Measurements from ENCODE around the gene MAPK1.
"Not testable (repeated sequence)": the region's sequence is repeated elsewhere in the genome, so short reads cannot be mapped to it uniquely, and the experiment has no call there.

The MAPK1 gene

DNA sequence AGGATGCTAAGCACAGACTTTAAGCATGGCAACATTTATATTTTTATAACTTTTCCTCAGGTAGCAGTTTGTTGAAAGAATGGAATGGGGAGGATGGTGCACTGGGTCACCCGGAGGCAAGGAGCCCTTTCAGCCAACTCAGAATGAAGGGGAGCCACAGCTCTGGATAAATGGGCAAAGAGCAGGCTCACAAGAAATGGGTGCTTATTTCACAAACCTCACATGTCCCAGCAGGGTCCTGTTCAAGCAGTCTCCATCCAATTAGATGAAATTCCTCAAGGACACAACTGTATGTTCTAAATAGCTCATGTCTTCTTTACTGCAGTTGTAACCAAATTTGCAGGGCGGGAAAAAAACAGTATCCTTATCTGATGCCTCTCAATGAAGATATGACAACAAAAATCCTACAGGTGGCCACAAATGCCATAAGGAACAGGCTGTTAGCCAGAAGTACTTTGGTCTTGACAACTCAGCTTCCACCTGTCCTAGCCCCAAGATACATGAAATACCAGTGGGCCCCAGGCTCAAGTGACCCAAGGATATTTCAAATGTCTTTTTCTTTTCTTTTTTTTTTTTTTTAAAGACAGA is 48.2 kb downstream of the MAPK1 start:
- H3K4me1 ChIP-seq (ENCODE audit: control insufficient read depth, low read length), result peaks cover 40% of the 10 kb centered on the region
- no peaks in the 10 kb centered on the region for H3K27me3 ChIP-seq (ENCODE audit: control insufficient read depth, low read length)
- no peak overlapping the region for H3K4me2 ChIP-seq (ENCODE audit: low read length)
- TF ChIP-seq EZH2phosphoT487 (IDR thresholded peaks at IDR 0.05; ENCODE audit: borderline replicate concordance, low read length) (no peak), CTCF (IDR thresholded peaks at IDR 0.05; ENCODE audit: low read depth, low read length, poor library complexity, severe bottlenecking) (no peak)
- no peaks in the 10 kb centered on the region for H3K9me2 ChIP-seq (replicated peaks; ENCODE audit: control insufficient read depth, low read length)
- H3F3A ChIP-seq (ENCODE audit: control insufficient read depth, insufficient read depth), result peaks cover 8% of the 10 kb centered on the region
- no peak overlapping the region for H3K4me3 ChIP-seq (ENCODE audit: low read length)
- peaks cover 3% of the 10 kb centered on the region; the same call in 1 of the 2 replicates for H3K36me3 ChIP-seq (ENCODE audit: control insufficient read depth, low read length)
- no peak overlapping the region for H3K27ac ChIP-seq (ENCODE audit: low read depth, low read length)
- peaks cover 98% of the 10 kb centered on the region for H3K79me2 ChIP-seq (ENCODE audit: control insufficient read depth, low read length)
- 0 out of 2 replicates have a peak, but pooled peaks cover 3% of the 10 kb centered on the region for H4K20me1 ChIP-seq (ENCODE audit: control insufficient read depth, insufficient read depth, low read depth, low read length)
- no peaks in the 10 kb centered on the region for H3K9me3 ChIP-seq (ENCODE audit: control insufficient read depth, insufficient read depth, low read length)

DNA sequence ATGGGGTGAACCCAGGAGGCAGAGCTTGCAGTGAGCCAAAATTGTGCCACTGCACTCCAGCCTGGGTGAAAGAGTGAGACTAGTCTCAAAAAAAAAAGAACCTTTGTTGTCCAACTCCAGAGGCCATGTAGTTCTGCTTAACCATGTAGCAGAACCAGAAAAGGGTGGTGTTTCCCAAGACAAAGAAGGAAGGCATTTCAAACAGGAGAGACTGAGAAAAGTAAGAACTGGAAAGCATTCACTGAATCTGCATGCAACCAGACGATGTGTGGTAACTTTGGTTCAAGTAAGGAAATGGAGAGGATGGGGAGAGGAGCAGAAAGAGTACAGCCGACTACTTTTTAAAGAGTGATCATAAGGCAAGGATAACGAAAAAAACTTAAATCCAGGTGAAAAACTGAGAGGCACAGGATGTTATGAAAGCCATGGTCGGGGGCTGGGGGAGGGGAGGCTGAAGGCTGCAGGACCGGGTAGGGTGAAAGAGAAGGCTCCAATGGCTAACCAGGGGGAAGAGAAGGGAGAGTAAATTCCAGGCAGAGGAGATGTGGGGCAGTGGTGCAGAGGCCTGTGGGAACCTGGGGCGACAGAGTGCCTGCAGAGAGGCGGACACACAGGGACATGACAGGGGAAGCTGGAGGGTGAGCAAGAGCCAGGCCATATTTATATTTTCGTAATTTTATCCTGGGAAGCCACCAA is 48.8 kb downstream of the MAPK1 start:
- Histone ChIP-seq H3K27me3 (ENCODE audit: control insufficient read depth, low read length) (no peaks in the 10 kb centered on the region), H4K20me1 (ENCODE audit: control insufficient read depth, insufficient read depth, low read depth, low read length) (0 out of 2 replicates have a peak, but pooled peaks cover 3% of the 10 kb centered on the region), H3K79me2 (ENCODE audit: control insufficient read depth, low read length) (peaks cover 98% of the 10 kb centered on the region), H3K27ac (ENCODE audit: low read depth, low read length) (peak overlapping the region; percentile 91; the same call in 1 of the 2 replicates), H3K36me3 (ENCODE audit: control insufficient read depth, low read length) (peaks cover 3% of the 10 kb centered on the region; the same call in 1 of the 2 replicates), H3K4me3 (ENCODE audit: low read length) (no peak overlapping the region), H3K9me2 (replicated peaks; ENCODE audit: control insufficient read depth, low read length) (no peaks in the 10 kb centered on the region), H3K4me1 (ENCODE audit: control insufficient read depth, low read length) (peaks cover 39% of the 10 kb centered on the region), H3K4me2 (ENCODE audit: low read length) (peak overlapping the region; percentile 97), H3F3A (ENCODE audit: control insufficient read depth, insufficient read depth) (peaks cover 8% of the 10 kb centered on the region), H3K9me3 (ENCODE audit: control insufficient read depth, insufficient read depth, low read length) (no peaks in the 10 kb centered on the region)
- TF ChIP-seq EZH2phosphoT487 (IDR thresholded peaks at IDR 0.05; ENCODE audit: borderline replicate concordance, low read length) (no peak), CTCF (IDR thresholded peaks at IDR 0.05; ENCODE audit: low read depth, low read length, poor library complexity, severe bottlenecking) (no peak)

- H4K20me1 ChIP-seq (ENCODE audit: control insufficient read depth, insufficient read depth, low read depth, low read length); H3K9me2 ChIP-seq (replicated peaks; ENCODE audit: control insufficient read depth, low read length); H3K36me3 ChIP-seq (ENCODE audit: control insufficient read depth, low read length); H3K9me3 ChIP-seq (ENCODE audit: control insufficient read depth, insufficient read depth, low read length); H3K27me3 ChIP-seq (ENCODE audit: control insufficient read depth, low read length); H3F3A ChIP-seq (ENCODE audit: control insufficient read depth, insufficient read depth): not testable (repeated sequence)
- Histone ChIP-seq H3K4me2 (ENCODE audit: low read length) (peak overlapping the region; percentile 97), H3K4me1 (ENCODE audit: control insufficient read depth, low read length) (peaks cover 39% of the 10 kb centered on the region), H3K4me3 (ENCODE audit: low read length) (peak overlapping the region; percentile 65), H3K27ac (ENCODE audit: low read depth, low read length) (peak overlapping the region; percentile 91), H3K79me2 (ENCODE audit: control insufficient read depth, low read length) (peaks cover 97% of the 10 kb centered on the region)
Measured at GRCh38 chr22:21817497-21817853, 50.0 kb downstream of the MAPK1 start.

Data from DOHH2 (cell line).